CD4-positive, alpha-beta T cell treated with Interleukin-10 for 1 hour (primary cell): ENCODE results near the gene MYOCD.

Source experiments
- DNase-seq: peaks from one replicate; pipeline ENCODE4 v3.0.0-alpha.2; 2020

MYOCD gene

DNA sequence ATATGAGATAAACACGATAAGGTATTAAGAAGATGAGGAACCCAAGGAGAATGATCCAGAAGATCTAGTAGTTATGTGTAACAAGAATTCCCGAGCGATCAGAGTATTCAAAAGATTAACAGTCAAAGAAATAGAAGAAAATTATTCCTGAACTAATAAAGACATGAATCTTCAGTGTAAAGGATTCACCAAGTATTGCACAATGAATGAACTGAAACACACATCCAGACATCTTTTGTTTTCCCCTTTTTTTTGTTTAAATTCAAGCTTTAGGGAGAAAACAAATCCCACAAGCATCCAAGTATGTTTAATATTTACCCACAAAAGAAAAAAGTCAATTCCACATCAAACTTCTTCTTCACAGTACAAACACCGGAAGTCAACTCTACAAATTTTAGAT is 23.7 kb upstream of the MYOCD start:
- DNase-seq = no peak

DNA sequence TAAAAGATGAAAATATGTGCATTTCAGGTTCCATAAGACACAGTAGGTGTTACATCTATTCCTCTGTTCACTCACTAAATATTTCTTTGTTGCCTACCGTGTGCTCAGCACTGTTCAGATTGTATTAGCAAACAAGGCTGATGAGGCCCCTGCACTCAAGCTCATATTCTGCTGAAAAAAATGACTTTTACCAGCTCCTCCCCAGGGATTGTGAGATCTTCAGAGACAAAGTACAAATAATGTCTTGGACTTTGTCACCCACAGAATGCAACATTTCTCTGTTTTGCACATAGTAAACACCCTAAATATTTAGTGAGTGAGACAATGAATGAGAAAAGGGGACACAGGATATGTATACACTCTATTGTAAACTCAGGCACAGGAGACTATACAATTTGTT is 21.9 kb upstream of the MYOCD start:
- DNase-seq = no peak

DNA sequence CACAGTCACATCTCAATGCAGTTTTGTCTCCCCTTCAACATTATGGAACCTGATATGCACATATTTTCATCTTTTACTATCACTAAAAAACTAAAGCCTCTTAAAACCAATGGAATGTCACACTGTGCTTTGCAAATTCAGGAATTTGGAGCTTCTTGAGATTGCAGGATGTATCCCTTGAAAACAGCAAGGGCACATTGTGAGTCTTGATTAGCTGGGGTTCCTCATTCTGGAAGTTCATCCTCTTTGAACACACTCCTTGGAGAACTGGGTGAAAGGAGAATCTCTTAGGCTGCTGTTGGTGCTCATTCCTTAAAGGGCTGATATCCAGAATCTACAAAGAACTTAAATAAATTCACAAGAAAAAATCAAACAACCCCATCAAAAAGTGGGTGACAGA is 21.1 kb upstream of the MYOCD start:
- no peak for DNase-seq

DNA sequence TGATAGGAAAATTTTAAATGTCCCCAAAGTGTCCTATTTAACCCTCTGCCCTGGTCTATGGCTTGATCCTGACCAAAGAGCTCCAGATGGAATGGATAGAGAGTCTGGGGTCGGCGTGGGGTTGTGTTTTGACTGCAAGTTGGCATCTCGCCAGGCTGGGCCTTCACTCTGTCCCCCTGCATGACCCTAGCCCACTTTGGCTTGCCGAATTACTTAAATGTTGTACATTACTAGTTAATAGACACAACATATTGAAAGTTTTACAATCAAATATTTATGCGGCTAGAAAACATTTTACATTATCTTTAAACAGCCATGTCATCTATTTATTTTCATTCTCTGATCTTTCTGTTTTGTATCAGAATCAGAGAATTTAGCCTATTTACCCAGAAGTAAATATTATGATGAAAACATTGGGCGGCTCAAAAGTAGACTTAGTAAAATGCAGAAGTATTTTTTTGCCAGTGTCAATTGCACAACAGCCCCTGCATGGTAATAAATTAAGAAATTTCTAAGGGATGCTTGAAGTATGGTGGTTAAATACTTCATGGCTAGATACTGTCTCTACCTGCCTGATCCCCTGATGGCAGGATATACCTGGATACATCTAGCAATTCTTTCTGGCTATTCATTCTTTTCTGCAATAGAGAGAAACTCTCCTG is 18.8 kb upstream of the MYOCD start:
- DNase-seq = no peak

DNA sequence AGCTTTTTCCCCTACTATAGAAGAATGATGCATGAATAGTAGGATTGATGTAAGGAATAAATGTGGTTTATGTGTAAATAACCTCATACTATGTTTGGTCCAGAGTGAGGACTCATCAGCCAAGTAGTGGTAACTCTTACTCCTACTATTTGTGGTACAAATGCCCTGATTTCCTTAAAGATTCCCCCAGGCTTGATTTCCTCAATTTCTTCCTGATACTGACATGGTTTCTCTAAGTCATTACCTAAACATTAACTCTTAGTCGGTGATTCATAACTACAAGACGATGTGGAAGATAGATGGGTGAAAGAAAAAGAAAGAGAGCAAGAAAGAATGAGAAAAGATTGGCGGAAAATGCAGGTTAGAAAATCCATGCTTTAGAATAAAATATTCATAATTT is 17.2 kb upstream of the MYOCD start:
- DNase-seq = no peak

DNA sequence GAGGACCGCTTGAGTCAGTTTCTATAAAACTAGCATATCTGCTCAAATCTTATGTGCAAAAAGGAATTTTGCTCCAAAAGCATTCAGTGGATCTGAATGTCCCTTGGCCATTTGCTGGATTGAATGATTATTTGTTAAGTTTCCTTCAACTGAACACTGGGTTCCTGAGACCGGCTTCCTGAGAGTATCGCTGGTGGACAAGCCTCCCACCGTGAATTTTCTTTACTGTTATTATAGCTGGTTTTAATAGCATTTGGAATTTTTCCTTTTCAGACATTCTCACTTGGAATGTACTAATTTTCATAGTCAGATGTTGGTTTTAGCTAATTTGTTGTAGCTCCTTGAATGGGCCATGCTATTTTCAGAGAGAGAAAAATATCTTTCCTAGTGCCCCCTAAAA is 9.8 kb upstream of the MYOCD start:
- no peak for DNase-seq

DNA sequence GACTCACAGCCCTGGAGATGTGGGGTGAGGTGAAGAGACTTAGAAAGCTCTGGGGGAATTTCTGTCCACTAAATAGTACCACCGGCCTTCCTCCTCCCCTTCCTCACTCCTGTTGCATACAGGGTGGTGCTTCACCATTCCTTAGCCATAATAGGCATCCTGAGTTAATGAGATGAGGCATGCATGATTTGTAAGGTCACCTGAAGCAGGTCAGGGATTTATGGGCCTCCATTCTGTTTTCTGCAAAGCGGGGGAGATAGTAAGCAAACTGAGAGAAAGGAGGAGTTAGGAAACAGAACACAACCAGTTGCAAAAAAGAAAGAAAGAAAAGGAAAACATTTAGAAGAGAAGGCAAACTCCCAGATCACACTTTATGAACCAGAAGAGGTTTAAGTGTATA is 9.3 kb upstream of the MYOCD start:
- DNase-seq = no peak

DNA sequence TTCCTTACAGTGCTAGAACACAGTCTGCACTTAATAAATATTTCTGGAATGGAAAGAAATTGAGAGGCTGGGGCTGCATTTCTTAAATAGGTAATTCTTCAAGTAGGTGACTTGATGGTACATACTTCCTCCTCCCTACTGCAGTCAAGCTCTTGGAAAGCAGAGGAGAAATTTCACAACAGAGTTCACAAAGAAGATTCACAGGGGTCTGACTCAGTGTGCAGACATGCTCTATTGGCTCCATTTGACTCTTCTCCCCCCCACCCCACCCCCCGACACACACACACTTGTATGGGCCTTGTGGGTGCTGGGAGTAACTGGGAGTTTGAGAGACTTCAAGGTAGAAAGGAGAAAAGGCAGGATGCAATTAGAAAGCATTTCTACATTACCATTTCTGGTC is 6.2 kb upstream of the MYOCD start:
- DNase-seq = no peak

DNA sequence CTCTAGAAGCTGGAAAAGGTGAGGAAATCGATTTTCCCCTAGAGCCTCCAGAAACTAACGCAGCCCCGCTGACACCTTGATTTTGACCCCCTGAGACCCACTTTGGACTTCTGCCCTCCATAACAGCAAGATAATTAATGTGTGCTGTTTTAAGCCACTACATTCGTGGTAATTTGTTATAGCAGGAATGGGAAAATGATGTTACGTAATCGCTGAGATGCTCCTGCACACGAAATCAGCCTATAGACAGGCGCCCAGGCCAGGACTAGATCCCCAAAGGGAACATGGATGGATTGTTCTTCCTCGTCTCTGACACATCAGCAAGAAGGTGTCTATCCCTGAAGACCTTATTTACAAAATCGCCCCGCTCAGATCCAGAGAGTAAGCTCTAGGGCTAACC is 1.4 kb upstream of the MYOCD start:
- no peak for DNase-seq

DNA sequence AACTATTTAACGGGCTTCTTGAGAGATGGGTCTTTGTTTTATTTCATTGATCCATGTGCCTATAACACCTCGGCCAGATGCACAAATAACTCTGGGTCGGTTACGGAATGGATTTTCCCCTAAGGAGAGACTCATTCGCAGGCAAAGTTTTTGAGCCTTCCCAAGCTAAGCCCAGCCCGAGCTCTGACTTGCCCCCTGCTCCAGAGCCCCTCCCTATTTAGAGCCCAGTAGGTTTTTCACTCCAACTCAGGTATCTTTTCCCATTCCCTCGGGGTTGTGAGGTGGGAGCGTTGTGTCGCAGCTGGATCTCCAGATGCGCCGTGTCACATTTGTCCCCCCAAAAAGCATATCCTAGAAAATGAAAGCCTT is 812 bp upstream of the MYOCD start:
- no peak for DNase-seq

DNA sequence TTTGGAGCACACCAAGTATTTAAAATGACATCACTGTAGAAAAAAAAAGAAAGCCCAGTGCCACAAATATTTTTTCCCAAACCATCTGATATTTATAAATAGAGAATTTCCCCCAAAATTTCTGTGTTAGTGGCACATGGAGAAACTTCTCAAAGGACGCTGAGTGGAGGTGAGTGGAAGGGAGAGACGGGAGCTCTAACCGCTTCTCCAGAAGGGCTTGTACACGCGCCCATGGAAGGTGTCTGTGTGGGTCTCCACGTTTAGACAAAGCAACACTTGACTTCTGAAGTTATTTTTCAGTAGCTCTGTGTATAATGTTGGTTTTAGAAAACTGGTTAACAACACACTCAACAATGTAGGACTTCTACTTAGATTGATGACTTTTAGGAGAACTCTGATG is 1.0 kb downstream of the MYOCD start:
- no peak for DNase-seq

DNA sequence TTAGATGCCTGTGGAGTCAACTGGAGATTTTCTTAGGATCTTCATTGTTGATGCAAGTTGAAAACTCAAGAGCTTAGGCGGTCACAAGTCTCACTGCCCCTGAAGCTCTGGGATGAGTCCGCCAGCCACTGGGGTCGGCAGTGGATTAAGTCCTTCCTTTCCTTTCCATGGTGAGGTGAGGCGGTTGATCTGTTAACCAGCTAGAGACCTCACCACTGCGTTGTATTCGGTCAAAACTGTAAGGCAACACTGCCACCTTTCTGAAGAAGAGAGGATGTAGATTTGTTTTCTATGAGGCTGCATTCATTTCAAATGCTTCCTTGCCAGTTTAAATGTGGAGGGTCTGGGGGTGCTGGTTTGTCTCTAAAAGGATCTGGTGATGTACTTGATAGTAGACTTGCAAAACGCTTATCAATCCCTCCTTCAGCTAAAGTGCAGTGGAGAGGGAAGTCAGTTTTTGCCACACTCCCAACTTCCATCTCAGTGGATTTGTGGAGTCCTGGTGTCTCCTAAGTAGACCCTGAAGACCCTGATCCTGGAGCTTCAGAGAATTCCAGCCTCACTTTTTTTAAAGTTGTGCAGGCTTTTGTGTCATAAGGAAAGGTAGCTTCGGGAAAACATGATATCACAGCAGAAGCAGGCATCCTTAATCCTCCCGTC is 1.7 kb downstream of the MYOCD start:
- DNase-seq = no peak

DNA sequence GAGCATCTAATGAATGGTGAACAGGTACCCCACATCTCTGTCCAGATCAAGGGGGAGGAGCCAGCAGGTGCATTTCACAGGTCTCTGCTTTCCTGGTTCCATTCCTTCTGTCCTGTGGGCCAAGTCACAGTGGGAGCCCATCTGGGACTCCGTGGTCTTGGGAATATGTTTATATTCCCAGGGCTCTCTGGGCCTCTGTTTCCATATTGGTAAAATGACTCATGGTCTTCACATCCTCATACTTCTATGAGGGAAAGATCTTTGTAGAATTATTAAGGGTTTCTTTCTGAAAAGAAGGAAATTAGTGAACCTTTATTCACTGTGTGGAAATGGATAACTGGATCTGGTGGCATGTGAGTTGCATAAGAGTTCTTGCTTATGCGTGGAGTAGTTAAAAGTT is 6.2 kb downstream of the MYOCD start:
- DNase-seq = no peak

DNA sequence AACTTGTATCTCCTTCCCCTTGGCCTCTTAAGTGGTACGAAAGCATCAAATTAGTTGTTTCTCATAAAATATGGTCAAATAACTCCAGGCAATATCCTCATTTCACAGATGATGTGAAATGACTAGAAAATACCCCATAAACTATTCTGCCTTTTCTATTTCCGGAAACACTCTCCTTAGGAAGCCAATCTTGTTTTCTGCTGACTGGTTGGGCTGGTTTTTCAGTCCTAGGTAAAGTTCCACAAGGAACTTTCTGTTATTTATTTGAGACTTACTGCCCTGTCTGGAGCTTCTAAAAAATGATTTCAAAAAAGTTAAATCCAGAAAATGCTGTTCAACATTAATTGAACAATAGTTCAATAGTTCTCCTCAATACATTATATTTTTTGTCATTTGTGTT is 7.3 kb downstream of the MYOCD start:
- DNase-seq = no peak

DNA sequence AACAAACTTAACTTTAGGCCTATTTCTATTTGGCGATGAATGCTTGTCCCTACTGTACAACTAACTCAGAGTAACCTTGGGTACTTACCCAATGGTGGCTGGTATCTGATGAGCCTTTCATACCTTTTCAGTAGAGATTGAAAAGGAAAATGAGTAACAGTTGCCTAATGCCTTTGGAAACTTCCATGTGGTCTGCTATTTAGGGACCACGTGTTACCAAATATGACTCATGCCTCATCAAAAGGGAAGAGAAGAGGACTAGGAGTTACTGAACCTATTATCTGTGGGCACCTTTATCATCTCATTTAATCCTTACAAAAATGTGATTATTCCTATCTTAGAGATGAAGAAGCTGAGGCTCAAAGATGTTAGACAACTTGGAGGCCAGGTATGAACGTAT is 8.1 kb downstream of the MYOCD start:
- no peak for DNase-seq

DNA sequence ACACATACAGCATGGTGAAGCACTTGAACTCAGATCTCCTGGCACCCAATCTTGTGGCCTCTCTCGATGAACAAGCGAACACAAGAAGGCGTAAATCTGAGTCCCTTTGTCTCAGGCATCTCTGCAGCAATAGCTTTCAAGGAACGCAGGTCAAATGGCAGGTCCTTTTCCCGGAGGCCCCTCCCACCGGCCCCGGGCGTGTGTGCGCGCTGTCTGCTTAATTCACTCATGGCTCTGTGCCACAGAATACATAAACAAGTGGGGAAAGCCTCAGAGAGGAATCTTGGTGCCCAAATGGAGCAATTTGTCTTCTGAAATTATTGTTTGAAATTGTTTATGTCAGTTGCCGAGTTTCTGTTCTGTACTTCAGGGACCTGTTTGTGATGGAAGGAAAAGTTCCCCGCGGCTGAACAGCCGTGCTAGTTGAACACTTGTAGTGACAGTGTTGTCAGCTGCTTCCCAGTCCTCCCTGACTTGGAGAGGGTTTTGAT is 14.8 kb downstream of the MYOCD start:
- DNase-seq = no peak

DNA sequence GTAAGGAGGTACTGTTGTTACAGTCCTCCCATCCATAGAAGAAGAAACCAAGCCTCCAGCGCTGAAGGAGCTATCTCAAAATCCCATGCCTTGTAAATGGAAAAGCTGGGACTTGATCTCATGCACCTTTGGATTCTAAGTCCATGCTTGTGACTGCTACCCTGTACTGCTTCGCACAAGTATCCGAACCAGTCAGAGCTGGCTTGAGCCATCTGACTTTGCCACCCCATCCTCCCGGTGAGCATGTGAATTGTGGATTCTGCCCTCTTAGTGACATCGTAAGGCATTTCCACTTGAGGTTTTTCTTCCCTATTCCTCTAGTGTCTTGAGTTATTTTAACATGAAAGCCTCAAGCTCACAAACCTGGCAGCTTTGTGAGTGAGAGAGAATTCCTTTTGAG is 15.3 kb downstream of the MYOCD start:
- DNase-seq = no peak

DNA sequence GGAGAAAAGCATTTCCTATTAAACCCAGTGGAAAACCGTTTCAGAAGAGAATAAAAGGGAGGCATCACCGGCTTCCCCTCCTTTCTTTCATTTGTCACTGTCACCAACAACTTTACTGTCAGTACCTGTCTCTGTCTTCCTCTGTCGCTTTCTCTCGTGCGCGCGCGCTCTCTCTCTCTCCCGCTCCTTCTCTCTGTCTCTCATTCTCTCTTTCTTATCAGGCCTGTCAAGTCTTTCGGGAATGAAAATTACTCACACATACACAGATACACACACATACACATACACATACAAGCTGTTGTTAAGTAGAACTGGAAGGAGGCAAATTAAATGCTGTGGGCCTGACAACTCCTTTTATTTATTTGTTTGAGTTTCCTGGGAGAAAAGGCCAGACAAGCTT is 17.6 kb downstream of the MYOCD start:
- DNase-seq = no peak

DNA sequence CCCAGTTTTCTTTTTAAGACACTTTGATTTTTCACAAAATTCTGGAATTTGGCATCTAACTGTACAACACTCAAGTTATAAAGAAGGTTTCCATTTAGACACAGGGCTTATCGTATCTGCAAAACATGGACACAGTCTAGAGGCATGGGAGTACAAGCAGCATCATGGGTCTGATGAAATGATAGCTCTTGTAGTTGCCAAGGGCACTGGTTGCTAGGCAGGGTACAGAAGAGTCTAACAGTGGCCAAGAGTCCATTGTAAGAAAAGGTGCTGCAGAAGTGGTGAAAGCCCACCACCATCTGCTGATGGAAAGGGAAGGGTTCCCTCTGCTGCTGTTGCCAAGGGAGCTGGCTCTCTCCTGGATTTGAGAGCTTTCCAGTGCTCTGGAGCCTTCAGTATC is 20.8 kb downstream of the MYOCD start:
- DNase-seq = no peak

DNA sequence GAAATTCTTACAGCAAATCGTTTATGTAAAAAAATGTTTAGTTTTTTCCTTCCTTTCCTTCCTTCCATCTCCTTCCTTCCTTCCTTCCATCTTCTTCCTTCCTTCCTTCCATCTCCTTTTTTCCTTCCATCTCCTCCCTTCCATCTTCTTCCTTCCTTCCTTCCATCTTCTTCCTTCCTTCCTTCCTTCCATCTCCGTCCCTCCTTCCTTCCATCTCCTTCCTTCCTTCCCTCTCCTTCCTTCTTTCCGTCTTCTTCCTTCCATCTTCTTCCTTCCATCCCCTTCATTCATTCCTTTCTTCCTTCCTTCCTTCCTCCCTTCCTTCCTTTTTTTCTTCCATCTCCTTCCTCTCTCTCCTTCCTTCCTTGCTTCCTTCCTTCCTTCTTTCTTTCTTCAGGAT is 22.7 kb downstream of the MYOCD start:
- DNase-seq = no peak

DNA sequence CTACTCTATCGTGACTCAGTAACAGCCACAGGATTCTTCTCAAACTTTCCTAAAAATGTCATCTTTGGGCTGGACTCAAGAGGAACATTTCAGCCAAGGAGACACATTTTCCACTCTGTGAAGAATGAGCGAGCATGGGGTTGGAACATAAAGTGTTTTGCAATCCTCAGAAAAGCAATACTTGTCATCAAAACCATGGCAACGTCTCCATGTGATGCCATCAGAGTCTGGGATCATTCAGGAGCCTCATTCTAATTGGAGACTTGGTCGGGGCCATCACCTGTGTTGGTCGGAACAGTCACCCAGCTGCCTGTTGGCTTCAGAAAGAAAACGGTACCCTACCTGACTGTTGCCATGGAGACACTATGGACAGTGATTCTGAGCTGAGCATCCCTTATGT is 25.5 kb downstream of the MYOCD start:
- DNase-seq = no peak

DNA sequence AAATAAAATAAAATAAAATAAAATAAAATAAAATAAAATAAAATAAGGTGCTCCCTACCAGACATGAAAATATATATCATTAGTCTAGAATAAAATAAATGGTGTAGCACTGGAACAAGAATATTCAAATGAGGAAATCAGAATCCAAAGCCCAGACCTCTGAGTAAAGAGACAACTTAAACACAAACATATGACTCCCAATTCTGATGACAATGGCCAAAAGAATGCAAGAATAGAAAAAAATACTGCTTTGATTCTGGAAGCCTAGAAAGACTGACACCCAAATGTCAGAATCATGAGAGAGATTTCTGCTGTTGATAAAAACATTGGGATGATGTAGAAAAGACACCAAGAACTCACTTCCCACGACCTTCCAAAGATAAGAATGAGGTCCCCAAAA is 27.9 kb downstream of the MYOCD start:
- no peak for DNase-seq

DNA sequence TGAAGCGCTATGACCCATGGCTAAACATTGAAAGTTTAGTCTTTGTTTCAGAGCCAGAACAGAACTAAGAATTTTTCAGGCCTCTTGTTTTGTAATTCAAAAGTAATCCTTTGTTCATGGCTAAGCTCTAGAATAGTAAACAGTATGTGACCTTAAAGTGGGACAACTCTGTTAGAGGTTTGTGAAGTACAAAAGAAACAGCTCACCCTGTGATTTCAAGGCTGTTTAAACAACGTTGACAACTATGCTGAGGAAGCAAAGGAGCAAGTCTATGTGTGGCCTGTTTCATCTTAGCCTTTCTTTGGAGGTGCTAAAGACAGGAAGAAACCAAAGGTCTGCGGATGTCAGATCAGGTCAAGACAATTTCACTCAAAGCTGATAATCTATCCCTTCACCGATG is 40.4 kb downstream of the MYOCD start:
- DNase-seq = no peak

DNA sequence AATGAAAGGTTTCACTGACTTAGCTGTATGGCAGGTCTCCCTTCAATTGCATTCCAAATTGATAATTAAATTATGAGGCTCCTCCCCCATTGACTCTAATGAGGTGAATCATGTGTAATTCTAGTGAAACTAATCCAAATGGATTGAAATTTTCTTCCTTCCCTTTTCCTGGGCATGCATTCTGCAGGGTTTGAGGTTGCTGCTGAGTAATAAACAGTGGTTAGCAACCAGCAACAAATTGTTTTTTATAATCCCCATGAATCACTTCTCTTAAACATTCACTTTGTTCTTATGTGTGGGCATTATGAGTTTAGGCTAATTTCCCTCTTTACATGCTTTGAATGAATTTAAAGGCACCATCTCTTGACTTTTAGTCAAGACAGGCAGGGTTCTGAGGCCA is 43.4 kb downstream of the MYOCD start:
- DNase-seq = no peak

DNA sequence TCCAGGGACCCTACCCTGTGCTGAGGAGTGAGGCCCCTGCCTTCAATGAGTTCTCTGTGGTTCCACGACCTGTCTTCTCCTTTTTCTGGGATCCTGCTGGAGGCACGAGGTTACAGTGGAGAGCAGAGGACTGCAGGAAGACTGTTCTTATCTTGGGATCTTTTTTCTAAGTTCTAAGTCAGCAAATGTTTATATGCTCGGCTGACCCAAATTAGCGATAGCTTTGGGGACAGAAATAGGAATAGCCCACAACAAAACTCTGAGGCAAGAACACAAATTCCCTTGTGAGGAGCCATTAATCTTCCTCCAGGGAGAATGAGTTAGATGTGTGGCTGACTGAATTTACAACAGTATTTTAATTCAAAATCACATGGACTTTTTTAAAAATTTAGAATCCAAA is 46.7 kb downstream of the MYOCD start:
- no peak for DNase-seq
